D341Med (cell line): Measurements from ENCODE around the gene NDUFB10.

Source experiments
- DNase-seq: peaks from one replicate; pipeline ENCODE4 v3.0.0; 2012; ENCODE audit warnings: low spot score

Gene NDUFB10

DNA sequence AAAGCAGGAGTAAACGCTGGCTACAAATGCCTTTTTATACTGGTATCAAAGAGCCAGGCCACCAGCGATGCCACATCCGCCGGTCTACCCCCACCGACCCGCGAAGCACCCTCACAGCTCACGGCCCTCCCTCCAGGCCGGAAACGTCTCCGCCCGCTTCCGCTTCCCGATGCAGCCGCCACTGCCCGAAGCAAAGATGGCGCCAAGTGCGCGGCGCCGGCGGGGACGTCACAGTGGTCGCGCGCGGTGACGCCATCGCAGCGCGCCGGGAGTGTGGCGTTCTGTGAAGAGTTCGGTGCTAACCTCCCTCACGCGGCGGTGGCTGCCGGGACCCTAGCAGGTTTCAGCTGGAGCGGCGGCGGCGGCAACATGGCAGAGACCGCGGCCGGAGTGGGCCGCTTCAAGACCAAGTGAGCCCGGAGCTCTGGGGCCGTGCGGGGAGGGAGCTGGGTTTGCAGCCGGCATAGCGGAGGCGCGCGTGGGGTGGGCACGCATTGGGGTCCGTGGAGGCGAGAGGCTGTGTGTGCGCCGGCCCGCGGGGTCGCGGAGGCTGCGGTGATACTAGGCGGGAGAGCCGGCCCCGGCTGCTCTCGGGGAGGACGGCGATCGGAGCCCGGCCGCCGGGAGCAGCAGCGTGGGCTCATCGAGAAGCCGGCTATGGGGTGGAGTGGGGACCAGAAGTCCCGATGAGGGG, 12.6 kb downstream of the NDUFB10 start, which contains the start of gene TBL3:
Gene TBL3, plus strand, starts transcription at position 258 of the 694 bp plus-strand sequence. Its CDS starts 112 bp downstream, at position 370.
- peak; percentile 94 for DNase-seq

DNA sequence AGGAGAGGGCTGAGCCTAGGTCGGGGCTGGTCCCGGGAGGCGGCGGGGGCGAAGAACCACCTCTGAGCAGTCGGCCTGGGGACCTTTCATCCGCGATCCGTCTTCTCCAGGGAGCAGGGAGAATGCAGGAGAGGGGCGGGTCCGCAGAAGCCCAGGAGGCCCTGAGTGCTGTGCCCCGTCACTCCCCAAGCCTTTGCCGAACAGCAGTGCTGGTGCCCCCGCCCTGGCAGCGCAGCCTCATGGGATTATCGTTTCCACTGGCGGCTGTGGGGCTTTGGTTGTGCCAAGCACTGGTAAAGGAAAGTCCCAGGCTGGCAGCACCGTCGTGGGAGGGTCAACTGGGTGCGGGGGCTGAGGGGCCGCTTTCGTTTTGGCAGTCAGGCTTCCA, 13.1 kb downstream of the NDUFB10 start:
- DNase-seq: no peak

DNA sequence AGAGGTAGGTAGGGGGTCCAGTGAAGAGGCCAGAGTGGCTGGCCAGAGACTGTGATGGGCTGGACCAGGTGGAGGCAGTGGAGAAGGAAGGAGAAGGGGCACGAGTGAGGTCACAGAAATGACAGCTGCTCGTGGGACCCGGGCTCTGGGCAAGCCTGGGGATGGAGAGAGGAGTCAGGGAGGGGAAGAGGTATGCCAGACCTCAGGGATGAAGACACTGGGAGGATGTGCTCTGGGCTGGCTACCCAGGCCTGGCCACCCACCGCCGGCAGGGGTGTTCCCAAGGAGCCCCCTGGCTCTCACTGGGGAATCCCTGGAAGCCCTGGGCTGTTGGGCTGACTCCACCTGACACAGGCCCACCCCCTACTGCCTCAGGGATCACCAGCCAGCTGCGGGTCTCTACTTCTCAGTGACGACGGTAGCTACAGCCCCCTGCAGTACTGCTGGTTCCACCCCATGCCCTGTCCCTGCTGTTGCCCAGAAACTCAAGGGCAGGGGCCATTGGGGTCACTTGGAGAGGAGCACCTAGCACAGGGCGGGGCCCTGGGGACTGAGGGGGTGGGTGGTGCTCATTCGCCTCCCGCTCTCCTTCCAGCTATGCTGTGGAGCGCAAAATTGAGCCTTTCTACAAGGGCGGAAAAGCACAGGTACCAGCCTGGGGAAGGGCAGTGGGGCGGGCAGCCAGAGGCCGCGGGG, 14.3 kb downstream of the NDUFB10 start:
- DNase-seq: no peak

DNA sequence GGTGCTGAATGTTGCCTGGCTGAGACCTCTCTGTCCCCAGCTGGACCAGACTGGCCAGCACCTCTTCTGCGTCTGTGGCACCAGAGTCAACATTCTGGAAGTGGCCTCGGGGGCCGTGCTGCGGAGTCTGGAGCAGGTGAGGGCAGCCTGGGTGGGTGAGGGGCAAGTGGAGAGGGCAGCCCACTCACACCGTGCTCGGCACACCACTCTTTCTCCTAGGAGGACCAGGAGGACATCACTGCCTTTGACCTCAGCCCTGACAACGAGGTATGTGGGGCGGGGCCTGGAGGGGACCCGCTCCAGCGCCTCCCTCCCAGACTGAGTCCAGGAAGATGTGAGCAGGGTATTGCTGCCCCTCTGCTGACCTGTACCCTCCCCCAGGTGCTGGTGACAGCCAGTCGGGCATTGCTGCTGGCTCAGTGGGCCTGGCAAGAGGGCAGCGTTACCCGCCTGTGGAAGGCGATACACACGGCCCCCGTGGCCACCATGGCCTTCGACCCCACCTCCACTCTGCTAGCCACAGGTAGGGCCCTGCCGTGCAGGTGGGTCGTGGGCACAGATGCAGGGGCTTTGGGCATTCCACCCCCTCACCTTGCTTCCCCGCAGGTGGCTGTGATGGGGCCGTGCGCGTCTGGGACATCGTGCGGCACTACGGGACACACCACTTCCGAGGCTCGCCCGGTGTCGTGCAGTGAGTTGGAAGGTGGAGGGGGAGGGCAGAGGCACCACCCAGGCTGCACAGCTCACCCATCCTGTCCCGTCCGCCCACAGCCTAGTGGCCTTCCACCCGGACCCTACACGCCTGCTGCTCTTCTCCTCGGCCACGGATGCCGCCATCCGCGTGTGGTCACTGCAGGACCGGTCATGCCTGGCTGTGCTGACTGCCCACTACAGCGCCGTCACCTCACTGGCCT, 15.1 kb downstream of the NDUFB10 start:
- DNase-seq: no peak

DNA sequence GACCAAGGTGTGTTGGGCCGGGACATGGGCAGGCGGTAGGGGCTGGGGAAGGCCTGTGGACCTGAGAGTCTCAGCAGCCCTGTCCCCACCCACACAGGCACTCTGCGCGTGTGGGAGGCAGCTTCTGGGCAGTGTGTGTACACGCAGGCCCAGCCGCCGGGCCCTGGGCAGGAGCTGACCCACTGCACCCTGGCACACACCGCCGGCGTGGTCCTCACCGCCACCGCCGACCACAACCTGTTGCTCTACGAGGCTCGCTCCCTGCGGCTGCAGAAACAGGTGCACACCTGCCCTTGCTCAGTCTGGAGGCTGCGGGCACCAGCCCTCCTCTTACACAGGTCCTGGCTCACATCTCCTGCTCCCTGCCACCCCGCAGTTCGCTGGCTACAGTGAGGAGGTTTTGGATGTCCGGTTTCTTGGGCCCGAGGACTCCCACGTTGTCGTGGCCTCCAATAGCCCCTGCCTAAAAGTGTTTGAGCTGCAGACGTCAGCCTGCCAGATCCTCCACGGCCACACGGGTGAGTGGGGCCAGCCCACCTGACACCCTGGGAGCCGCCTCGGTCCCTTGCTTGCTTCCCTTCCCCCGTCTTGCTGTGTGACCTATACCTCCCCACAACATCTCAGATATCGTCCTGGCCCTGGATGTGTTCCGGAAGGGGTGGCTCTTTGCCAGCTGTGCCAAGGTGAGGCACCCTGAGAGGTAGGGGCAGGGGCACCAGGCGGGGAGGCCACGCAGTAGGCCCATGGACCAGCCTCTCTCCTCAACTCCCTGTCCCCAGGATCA, 16.3 kb downstream of the NDUFB10 start:
- no peak for DNase-seq

DNA sequence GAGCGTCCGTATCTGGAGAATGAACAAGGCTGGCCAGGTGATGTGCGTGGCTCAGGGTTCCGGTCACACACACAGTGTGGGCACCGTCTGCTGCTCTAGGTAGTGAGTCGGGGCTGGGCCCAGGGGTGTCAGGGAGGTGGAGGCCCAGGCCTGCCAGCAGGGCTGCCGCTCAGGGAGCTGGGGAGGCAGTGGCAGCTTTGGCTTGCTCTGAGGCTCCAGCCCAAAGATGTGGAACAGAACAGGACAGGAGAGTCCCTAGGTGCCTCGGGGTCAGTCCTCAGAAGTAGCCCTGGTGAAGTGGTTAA, 16.8 kb downstream of the NDUFB10 start:
- no peak for DNase-seq

DNA sequence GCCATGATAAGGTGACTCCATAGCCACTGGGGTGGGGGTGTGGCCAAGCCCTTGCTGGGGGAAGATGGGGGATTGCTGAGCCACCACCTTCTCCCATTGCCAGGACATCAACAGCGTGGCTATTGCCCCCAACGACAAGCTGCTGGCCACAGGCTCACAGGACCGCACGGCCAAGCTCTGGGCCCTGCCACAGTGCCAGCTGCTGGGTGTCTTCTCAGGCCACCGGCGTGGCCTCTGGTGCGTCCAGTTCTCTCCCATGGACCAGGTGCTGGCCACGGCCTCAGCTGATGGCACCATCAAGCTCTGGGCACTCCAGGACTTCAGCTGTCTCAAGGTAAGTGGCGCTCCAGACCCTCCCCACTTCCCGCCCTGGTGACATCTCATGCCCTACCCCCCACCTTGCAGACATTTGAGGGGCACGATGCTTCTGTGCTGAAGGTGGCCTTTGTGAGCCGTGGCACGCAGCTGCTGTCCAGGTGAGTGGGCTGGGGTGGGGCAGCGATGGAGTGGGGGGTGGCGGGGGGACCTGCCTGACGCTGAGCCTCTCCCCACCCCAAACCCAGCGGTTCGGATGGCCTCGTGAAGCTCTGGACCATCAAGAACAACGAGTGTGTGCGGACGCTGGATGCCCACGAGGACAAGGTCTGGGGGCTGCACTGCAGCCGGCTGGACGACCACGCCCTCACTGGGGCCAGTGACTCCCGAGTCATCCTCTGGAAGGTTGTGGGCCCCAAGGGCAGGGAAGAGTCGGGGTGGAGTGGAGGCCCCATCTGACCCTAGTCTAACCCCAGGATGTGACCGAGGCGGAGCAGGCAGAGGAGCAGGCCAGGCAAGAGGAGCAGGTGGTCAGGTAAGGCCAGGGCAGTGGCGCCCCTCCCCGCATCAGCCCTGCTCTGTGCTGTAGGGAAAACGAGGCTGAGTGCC, 17.9 kb downstream of the NDUFB10 start:
- no peak for DNase-seq

DNA sequence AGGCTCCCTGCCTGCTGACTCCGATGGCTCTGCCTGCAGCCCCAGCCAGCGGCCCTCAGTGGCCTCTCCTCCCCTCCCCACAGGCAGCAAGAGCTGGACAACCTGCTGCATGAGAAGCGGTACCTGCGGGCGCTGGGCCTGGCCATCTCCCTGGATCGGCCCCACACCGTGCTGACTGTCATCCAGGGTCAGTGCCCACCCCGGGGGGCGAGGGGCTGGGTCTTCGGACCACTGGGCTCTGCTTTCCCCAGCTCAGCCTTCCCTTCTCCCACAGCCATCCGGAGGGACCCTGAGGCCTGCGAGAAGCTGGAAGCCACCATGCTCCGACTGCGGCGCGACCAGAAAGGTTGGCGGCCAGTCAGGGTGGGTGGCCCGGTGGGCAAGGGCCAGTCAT, 18.5 kb downstream of the NDUFB10 start:
- DNase-seq: no peak

DNA sequence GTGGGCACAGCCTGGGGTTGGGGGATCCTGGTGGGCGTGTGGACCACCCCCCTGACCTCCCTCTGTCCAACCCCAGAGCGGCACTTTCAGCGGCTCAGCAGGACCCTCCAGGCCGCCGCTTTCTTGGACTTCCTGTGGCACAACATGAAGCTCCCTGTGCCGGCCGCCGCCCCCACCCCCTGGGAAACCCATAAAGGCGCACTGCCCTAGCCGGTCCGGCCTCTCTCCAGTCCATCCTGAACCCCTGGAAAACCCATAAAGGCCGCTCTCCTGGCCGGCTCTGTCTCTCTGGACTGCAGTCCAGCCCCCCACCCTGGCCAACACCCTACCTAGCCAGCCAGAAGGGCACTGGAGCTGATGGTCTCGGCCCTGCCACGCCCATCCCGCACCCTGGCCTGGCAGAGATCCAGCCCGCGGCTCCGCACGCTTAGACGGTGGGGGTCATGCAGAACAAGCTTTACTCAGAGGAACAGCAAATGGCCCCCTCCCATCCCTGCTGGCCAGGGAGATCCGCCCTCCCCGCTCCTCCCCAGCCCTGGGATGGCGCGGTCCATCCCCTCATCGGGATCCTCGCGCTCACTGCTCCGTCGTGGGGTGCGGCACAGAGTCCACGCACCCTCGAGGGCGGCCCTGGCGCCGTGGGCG, 19.3 kb downstream of the NDUFB10 start:
- DNase-seq: no peak

DNA sequence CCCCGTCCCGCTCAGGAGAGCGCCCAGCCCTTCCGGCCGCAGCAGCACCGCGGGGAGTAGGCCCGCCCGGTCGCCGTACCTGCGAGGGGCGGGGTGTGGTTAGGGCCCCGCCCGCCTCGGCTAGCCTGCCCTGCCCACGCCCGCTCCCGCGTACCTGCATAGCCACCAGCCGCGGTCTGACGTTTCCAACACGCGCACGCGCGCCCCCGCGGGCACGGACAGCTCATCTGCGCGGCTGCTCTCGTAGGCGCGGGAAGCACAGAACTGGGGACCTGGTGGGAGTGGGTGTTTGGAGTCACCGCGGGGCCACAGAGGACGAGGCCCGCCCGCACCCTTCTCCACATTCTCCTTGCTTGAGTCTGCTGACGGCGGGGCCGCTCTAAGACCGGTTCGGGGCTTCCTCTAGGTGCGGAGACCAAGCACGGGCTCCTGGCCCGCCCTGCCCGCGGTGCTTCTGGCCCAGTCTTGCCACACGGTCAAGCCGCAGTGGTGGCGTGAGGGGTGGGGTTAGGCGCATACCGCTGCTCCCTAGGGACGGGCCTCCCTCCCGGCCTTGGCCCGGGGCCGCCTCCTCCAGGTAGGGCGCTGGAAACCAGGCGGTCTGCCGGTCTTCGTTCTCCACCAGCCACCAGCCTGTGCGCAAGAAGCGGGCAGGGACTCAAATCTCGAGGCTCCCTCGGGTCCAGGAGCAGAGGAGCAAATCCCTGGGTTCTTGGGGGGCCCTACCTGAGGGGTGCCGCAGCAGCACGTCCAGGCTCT, 20.1 kb downstream of the NDUFB10 start:
- DNase-seq: no peak

DNA sequence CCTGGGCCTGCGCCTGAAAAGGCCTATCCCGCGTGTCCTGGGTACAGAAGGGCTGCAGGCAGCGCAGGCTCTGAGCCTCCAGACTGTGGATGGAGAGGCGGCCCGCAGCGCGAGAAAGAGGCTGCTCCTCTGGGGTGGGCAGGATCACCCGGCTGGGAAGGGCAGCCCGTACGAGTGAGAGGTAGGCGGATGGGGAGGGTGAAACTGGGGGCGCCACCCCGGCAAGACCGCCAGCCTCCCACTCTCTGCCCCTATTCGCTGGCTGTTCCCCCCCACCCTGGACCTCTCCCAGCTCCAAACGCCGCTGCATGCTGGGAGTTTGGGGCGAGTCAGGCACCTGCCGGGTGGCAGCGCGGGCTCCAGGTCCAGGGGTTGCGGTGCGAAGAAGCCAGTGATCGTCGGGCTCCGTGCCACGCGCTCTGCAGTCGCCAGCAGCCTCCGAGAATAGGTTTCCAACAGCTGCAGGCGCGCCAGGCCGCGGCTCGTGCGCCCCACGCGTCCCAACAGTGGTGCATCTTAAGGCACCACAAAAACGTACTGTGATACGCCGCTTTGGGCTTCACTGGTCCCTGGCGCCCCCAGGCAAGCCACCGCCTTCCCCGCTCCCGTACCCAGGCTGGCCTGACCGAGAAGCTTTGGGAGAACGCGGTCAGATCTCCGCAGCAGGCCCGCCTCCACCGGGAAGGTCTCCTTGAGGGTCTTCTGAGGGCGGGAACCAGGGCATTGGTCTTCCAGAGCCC, 20.9 kb downstream of the NDUFB10 start:
- no peak for DNase-seq

DNA sequence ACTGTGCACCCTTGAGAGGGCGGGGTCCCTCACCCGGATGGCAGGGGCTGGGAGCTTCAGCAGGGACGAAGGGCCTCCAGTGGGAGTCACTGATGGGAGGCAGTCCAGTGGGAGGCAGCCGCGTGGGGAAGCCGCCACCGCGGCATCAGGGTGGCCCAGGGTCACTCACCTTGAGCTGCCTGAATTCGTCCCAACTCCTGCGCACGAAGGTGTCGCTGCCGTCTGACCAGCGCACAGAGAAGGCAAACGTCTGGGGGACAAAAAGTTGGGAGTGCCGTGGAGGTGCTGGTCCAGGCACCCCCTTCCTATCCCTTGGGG, 21.4 kb downstream of the NDUFB10 start:
- no peak for DNase-seq

DNA sequence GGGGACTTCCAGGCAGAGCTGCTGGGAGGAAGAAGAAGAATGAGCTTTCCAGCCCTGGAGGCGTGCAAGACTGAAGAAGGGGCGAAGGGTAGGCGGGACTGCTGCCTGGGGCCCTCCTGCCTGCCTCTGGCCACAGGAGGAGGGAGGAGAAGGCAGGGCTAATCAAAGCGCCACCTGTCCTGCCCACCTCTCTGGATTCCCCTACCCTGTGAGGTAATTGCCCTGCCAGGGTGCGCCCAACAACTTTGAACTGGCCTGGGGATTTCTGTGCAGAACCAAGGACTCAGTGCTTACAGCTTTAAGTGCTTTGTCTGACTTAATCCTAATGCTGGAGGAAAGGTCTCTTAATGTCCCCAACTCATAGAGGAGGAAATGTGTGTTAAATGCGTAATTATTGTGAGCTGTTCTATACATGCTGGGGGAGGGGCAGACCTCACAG, 22.1 kb downstream of the NDUFB10 start, which contains the start of gene NOXO1:
Gene NOXO1, minus strand, starts transcription at position 72 of the 439 bp plus-strand sequence. CDS start 290 bp downstream, outside the sequence.
- DNase-seq: no peak

DNA sequence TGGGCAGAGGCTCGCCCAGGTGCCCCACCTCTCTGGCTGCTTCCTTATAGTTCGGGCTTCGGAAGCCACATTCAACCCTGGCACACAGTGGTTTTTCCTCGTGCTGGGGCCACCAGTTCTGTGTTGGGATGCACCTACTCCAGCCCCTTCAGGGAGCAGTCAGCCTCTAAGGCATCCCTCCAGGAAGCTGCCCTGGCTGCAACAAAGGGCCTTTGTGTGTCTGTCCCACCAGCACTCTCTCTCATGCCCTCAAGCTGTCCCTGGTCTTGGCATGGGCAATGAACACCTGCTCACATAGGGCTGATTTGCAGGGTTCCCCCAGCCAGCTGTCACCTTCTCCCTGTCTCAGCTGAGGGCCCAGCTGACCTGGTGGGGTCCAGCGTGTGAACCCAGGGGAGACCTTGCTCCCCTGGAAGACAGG, 22.7 kb downstream of the NDUFB10 start:
- no peak for DNase-seq

DNA sequence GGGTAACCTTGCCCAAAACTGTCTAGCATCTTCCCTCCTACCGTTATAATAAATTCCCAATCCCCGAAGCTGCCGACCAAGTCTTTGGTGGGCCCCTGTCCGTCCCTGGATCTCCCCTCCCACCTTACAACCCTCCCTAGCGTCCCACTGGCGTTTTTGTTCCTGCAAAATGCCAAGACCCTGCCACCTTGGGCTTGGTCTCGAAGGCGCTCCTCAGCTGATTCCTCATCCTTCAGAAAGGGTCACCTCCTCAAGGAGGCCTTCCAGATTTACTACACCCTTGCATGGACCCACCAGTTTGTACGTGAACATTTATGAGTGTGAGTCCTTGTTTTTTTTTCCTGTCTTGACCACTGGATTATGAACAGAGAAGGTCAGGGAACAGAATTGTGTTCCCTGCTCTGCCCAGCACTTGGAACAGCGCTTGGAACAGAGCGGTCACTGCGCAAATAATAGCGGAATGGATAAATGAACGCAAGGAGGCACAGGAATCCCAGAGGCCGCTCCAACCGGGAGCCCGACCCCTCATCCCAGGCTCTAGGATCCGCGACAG, 23.7 kb downstream of the NDUFB10 start:
- no peak for DNase-seq

DNA sequence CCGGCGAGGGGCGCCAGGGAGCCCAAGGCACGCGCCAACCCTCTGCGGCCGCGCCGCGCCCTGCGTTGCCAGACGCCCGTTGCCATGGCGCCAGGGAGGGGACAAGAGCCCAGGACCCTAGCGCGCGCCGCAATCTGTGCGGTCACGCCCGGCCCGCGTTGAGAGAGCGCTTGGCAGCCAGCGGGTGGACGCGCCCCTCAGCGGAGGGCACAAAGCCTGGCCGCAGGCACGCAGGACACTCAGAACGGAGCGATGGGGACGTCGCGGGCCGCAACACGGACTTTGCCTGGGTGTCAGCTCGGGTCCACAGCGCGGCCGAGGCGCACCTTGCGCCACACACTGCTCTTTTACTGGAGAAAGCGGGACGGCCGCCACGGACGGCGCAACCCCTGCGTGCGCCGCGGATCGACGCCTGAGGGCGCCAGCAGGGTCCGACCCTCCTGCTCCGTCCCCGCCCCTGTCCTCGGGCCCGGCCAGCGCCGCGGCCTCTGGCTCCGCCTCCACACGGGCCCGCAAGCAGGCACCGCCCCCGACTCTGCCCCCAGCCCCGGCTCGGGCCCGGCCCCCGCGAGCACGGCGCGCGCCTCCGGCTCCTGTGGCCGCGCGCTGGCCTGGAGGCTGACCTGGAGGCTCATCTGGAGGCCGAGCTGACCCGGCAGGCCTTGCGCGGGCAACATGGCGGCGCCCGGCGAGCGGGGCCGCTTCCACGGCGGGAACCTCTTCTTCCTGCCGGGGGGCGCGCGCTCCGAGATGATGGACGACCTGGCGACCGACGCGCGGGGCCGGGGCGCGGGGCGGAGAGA, 24.4 kb downstream of the NDUFB10 start, which contains the start of gene GFER:
Gene GFER, plus strand, starts transcription at position 650 of the 803 bp plus-strand sequence. Its CDS starts 26 bp downstream, at position 676.
- DNase-seq: peak; percentile 97
